ENCODE data around the gene BIRC3. TPM values are rescaled to one million over a fixed set of nuclear protein-coding genes. Genes with fewer than 3 reads are reported as not detected.

The BIRC3 gene
- total RNA-seq = 1 to 10 TPM; 2.4 to 6.9 (median 6.0) TPM

DNA sequence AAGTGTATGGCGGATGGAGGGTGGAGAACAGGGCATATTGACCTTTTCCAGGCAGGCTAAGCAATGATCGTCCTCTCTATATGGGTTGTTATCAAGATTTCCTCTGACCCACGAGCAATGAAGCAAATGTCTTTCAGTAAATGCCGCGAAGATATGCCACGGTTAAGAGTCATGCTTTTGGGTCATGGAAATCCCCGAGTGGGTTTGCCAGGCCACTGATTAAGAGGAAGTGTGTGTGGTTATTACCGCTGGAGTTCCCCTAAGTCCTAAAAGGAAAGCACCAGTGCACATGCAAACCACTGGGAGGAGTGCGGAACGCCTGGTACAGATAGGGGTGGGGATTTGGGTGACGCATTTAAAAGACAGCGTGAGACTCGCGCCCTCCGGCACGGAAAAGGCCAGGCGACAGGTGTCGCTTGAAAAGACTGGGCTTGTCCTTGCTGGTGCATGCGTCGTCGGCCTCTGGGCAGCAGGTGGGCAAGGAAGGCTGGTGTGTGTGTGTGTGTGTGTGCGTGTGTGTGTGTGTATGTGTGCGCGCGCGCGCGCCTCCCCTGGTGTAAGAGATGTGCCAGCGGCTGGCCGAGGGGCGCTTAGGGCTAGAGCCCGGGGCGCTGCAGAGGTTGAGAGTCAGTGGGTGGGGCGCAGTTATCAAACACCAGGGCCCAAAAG is at the start of gene BIRC3:
BIRC3 (plus strand) TSS at position 386 of the 669 bp plus-strand sequence. CDS start 7,026 bp downstream, outside the sequence.
- WGBS, 2 donors = 0 to 1% methylated on average over 27 to 29 of the region's 34 CpGs
- Histone ChIP-seq H3K27me3 (no peaks in the 10 kb centered on the region), H3K36me3 (no peaks in the 10 kb centered on the region), H3K4me3 (peak within 1 kb of the TSS; percentile 35 to 74 (median 58)), H3K4me1 (peaks cover 3 to 87% (median 31%) of the 10 kb centered on the region in 3 donors), H3K27ac (peak within 1 kb of the TSS; percentile 83 to 94 (median 90)), H3K9me3 (no peaks in the 10 kb centered on the region)
- TF ChIP-seq, protein P1, sequence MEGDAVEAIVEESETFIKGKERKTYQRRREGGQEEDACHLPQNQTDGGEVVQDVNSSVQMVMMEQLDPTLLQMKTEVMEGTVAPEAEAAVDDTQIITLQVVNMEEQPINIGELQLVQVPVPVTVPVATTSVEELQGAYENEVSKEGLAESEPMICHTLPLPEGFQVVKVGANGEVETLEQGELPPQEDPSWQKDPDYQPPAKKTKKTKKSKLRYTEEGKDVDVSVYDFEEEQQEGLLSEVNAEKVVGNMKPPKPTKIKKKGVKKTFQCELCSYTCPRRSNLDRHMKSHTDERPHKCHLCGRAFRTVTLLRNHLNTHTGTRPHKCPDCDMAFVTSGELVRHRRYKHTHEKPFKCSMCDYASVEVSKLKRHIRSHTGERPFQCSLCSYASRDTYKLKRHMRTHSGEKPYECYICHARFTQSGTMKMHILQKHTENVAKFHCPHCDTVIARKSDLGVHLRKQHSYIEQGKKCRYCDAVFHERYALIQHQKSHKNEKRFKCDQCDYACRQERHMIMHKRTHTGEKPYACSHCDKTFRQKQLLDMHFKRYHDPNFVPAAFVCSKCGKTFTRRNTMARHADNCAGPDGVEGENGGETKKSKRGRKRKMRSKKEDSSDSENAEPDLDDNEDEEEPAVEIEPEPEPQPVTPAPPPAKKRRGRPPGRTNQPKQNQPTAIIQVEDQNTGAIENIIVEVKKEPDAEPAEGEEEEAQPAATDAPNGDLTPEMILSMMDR (IDR thresholded peaks at IDR 0.05) = peak in 3 of 6 experiments; percentile 52 to 55 (median 52)
- peak in 2 of 4 donors; percentile 18 to 85 for TF ChIP-seq POLR2A (IDR thresholded peaks at IDR 0.05)
- peak; percentile 86 for DNase-seq
- intact Hi-C loops (cut with DNase I) = no loop called here

- no peak for TF ChIP-seq POLR2A (IDR thresholded peaks at IDR 0.05)
- intact Hi-C loops (cut with DNase I) = loop anchor here (10.0 kb wide), 1 partner anchor 153 kb away; the partner anchor contains the start of gene YAP1
- Histone ChIP-seq H3K4me3 (peak overlapping the region; percentile 36 to 67 (median 50)), H3K27me3 (no peaks in the 10 kb centered on the region), H3K9me3 (no peaks in the 10 kb centered on the region), H3K27ac (peak overlapping the region; percentile 85 to 89 (median 86)), H3K36me3 (no peaks in the 10 kb centered on the region), H3K4me1 (peaks cover 7 to 43% (median 7%) of the 10 kb centered on the region in 3 donors)
- no peak for DNase-seq
- WGBS, 2 donors = 7 to 26% methylated on average over 5 of the region's 5 CpGs
Observed at GRCh38 chr11:102267609-102268008, 49.7 kb upstream of the BIRC3 start.

GRCh38 chr11:102268083-102268984 is 49.0 kb upstream of the BIRC3 start:
- no peaks in the 10 kb centered on the region for H3K27me3 ChIP-seq
- intact Hi-C loops (cut with DNase I) = loop anchor here (10.0 kb wide), 1 partner anchor 154 kb away; the partner anchor contains the start of gene YAP1
- WGBS, 2 donors = 10 to 14% methylated on average over 18 to 28 of the region's 39 CpGs
- peak; percentile 29 for DNase-seq
- TF ChIP-seq POLR2A (IDR thresholded peaks at IDR 0.05) = peak in 1 of 4 donors; percentile 37
- TF ChIP-seq, protein P1 (IDR thresholded peaks at IDR 0.05) = peak in 5 of 6 experiments; percentile 46 to 70 (median 58)
- H3K4me1 ChIP-seq = peaks cover 7 to 43% (median 7%) of the 10 kb centered on the region in 3 donors
- H3K4me3 ChIP-seq = peak overlapping the region; percentile 36 to 67 (median 50)
- peak overlapping the region; percentile 85 to 89 (median 86) for H3K27ac ChIP-seq
- no peaks in the 10 kb centered on the region for H3K36me3 ChIP-seq
- no peaks in the 10 kb centered on the region for H3K9me3 ChIP-seq

DNA sequence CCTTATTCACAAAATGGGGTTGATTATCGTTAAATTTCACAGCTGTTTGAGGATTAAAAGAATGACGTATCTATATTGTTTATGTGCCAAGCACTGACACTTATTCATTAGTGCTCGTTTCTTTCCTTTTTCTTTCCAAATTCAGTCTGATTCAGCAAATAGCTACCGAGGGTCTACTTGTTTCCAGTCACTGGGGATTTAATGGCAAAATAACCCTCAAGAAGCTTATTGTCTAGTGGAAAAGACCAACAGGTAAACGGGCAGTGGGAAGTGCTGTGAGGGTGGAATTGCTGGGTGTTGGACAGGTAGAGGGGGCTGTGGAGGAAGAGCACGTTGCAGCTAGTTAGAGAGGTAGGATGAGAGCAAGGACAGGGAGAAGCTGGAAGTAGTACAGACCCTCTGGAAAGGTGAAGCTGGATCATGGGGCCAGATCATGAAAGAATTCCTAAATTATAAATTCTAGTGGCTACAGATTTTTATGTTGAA is 48.3 kb upstream of the BIRC3 start:
- 3 to 5% methylated on average over 6 of the region's 6 CpGs for WGBS, 2 donors
- Histone ChIP-seq H3K4me3 (peak overlapping the region; percentile 36 to 67 (median 50)), H3K27me3 (no peaks in the 10 kb centered on the region), H3K4me1 (peaks cover 7 to 43% (median 7%) of the 10 kb centered on the region in 3 donors), H3K36me3 (no peaks in the 10 kb centered on the region), H3K9me3 (no peaks in the 10 kb centered on the region), H3K27ac (peak overlapping the region; percentile 85 to 89 (median 86))
- TF ChIP-seq, protein P1 (IDR thresholded peaks at IDR 0.05) = no peak
- no peak for TF ChIP-seq POLR2A (IDR thresholded peaks at IDR 0.05)
- intact Hi-C loops (cut with DNase I) = loop anchor here (10.0 kb wide), 1 partner anchor 154 kb away; the partner anchor contains the start of gene YAP1
- no peak for DNase-seq

DNA sequence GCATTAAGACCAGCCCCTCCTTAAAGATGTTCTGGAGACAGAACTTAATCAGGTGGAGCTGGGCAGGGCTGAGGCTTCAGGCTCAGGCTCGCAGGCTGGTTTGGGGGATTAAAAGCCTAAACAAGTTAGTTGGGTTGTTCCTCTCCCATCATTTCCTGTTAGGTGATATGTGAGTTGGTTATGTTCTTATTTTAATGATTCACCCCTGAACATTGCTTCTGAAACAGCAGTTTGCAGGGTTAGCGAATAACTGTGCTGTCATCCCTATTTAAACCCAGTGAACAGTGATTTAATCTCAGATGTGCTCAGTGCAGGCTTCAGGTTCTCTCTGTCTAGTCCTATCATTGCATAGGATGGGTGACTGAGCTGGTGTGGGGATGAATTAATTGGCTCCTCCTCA is 47.4 kb upstream of the BIRC3 start:
- TF ChIP-seq, protein P1 (IDR thresholded peaks at IDR 0.05) = no peak
- Histone ChIP-seq H3K27ac (peak overlapping the region; percentile 60 to 89 (median 86)), H3K36me3 (no peaks in the 10 kb centered on the region), H3K9me3 (no peaks in the 10 kb centered on the region), H3K4me1 (peaks cover 7 to 50% (median 7%) of the 10 kb centered on the region in 3 donors), H3K27me3 (no peaks in the 10 kb centered on the region), H3K4me3 (no peak overlapping the region)
- intact Hi-C loops (cut with DNase I) = loop anchor here (10.0 kb wide), 1 partner anchor 155 kb away; the partner anchor contains the start of gene YAP1
- WGBS, 2 donors = 29 to 43% methylated on average over 2 of the region's 2 CpGs
- no peak for DNase-seq

All from esophagus squamous epithelium (tissue), 5 donors.